Measurements from ENCODE around the gene GPR132. TPM values are rescaled to one million over a fixed set of nuclear protein-coding genes. Genes with fewer than 3 reads are reported as not detected.

GPR132 gene
- total RNA-seq, 1 experiment from 2014 or later, result not detected

- H3K4me3 ChIP-seq (ENCODE audit: low read depth, low read length), result peak overlapping the region; percentile 43
- H3K4me1 Mint-ChIP-seq (ENCODE audit: low read depth, unreplicated experiment), result peaks cover 6% of the 10 kb centered on the region
- ChIA-PET CTCF (no interaction called here), POLR2A (no interaction called here)
- no peaks in the 10 kb centered on the region for H3K9me3 ChIP-seq
- BruUV-seq (replicated peaks), result no TSS peak
- H3K4me1 ChIP-seq, result peaks cover 62% of the 10 kb centered on the region
- peak; percentile 89 to 91 for DNase-seq
- peak overlapping the region; percentile 79 for H3K27ac Mint-ChIP-seq (ENCODE audit: unreplicated experiment)
- no peaks in the 10 kb centered on the region for H3K36me3 ChIP-seq (ENCODE audit: control insufficient read depth, insufficient read depth, low read length)
- TF ChIP-seq CTCF (IDR thresholded peaks at IDR 0.05; ENCODE audit: insufficient read depth in 1 of 2, low read depth in 1 of 2, low read length in 1 of 2, severe bottlenecking in 1 of 2, unreplicated experiment in 1 of 2), result no peak
- peaks cover 6% of the 10 kb centered on the region for H3K27me3 Mint-ChIP-seq (ENCODE audit: insufficient read depth, unreplicated experiment)
- H3K9me3 Mint-ChIP-seq (ENCODE audit: unreplicated experiment), result no peaks in the 10 kb centered on the region
- peak overlapping the region; percentile 77 for H3K4me3 Mint-ChIP-seq (ENCODE audit: unreplicated experiment)
- peaks cover 45% of the 10 kb centered on the region for H3K36me3 Mint-ChIP-seq (ENCODE audit: insufficient read depth, unreplicated experiment)
- intact Hi-C loops (cut with micrococcal nuclease; ENCODE audit: unreplicated experiment), result loop anchor here (1.0 to 2.0 kb wide), 2 partner anchors 67 to 111 kb away; partner anchors contain the start of gene CDCA4
- no peaks in the 10 kb centered on the region for H3K27me3 ChIP-seq (replicated peaks; ENCODE audit: control insufficient read depth, insufficient read depth, low read length)
Observed at GRCh38 chr14:105087963-105088811, 23.0 kb upstream of the GPR132 start.

GRCh38 chr14:105087308-105087962, 22.2 kb upstream of the GPR132 start:
- intact Hi-C loops (cut with micrococcal nuclease; ENCODE audit: unreplicated experiment), result loop anchor here (1.0 to 2.0 kb wide), 2 partner anchors 66 to 111 kb away; partner anchors contain the start of gene CDCA4

More at GRCh38 chr14:105087308-105087962, 22.2 kb upstream of the GPR132 start:
- peaks cover 13% of the 10 kb centered on the region for H3K27me3 Mint-ChIP-seq (ENCODE audit: insufficient read depth, unreplicated experiment)
- Histone ChIP-seq H3K4me3 (ENCODE audit: low read depth, low read length) (peak overlapping the region; percentile 43), H3K36me3 (ENCODE audit: control insufficient read depth, insufficient read depth, low read length) (no peaks in the 10 kb centered on the region), H3K27me3 (replicated peaks; ENCODE audit: control insufficient read depth, insufficient read depth, low read length) (no peaks in the 10 kb centered on the region), H3K4me1 (peaks cover 57% of the 10 kb centered on the region), H3K9me3 (no peaks in the 10 kb centered on the region)
- TF ChIP-seq CTCF (IDR thresholded peaks at IDR 0.05; ENCODE audit: insufficient read depth in 1 of 2, low read depth in 1 of 2, low read length in 1 of 2, severe bottlenecking in 1 of 2, unreplicated experiment in 1 of 2), result no peak
- DNase-seq, result peak; percentile 79 to 81
- ChIA-PET POLR2A (interaction anchor here (0.6 to 1.0 kb wide), 2 partner anchors 44 to 66 kb away, joined by 3 to 5 read pairs; partner anchors contain the start of gene CDCA4), CTCF (interaction anchor here (0.6 to 1.3 kb wide), 6 partner anchors 41 to 214 kb away, joined by 3 to 6 read pairs (median 4); partner anchors contain the start of genes BRF1 and CLBA1)
- BruUV-seq (replicated peaks), result no TSS peak
- H3K27ac Mint-ChIP-seq (ENCODE audit: unreplicated experiment), result peak overlapping the region; percentile 79
- H3K36me3 Mint-ChIP-seq (ENCODE audit: insufficient read depth, unreplicated experiment), result peaks cover 39% of the 10 kb centered on the region
- peaks cover 6% of the 10 kb centered on the region for H3K4me1 Mint-ChIP-seq (ENCODE audit: low read depth, unreplicated experiment)
- peak overlapping the region; percentile 77 for H3K4me3 Mint-ChIP-seq (ENCODE audit: unreplicated experiment)
- no peaks in the 10 kb centered on the region for H3K9me3 Mint-ChIP-seq (ENCODE audit: unreplicated experiment)
